Activated CD8-positive, alpha-beta T cell treated with anti-CD3 and anti-CD28 coated beads, Interleukin-2, amount 10 ng/mL, durations not matched to agents 7 days and 5 days (primary cell): Measurements from ENCODE around the gene AADAT. TPM values are rescaled to one million over a fixed set of nuclear protein-coding genes. Genes with fewer than 3 reads are reported as not detected.
"Not testable (repeated sequence)": the region's sequence is repeated elsewhere in the genome, so short reads cannot be mapped to it uniquely, and the experiment has no call there.

Source experiments
- ATAC-seq: fragments of 150-1000 bp; cut with Tn5 transposase; one replicate; pipeline ENCODE4 v1.10.0; 2021; ENCODE audit warnings: moderate library complexity
- CTCF ChIA-PET: fragments of 350-600 bp; sonication (Branson Sonifier 250); formaldehyde crosslinking; loops from one replicate; lab custom pipeline; 2021; ENCODE audit warnings: antibody characterized with exemption; lab: Charles Lee
- POLR2A ChIA-PET: fragments of 350-600 bp; sonication (Branson Sonifier 250); formaldehyde crosslinking; loops from one replicate; lab custom pipeline; 2021; ENCODE audit warnings: antibody characterized with exemption; lab: Charles Lee
- DNase-seq: peaks from one replicate; pipeline ENCODE4 v3.0.0-alpha.2; 2020
- H3K27ac Mint-ChIP-seq: one replicate; pipeline ENCODE4 v1.8.0; 2021; ENCODE audit warnings: mild to moderate bottlenecking, mixed read lengths
- H3K27me3 Mint-ChIP-seq: one replicate; pipeline ENCODE4 v1.8.0; 2021; ENCODE audit warnings: low read depth, mixed read lengths
- H3K36me3 Mint-ChIP-seq: one replicate; pipeline ENCODE4 v1.8.0; 2021; ENCODE audit warnings: low read depth, mixed read lengths
- H3K4me1 Mint-ChIP-seq: one replicate; pipeline ENCODE4 v1.8.0; 2021; ENCODE audit warnings: low read depth, mixed read lengths
- H3K4me3 Mint-ChIP-seq: one replicate; pipeline ENCODE4 v1.8.0; 2021; ENCODE audit warnings: mild to moderate bottlenecking, mixed read lengths
- H3K9me3 Mint-ChIP-seq: one replicate; pipeline ENCODE4 v1.8.0; 2022; ENCODE audit warnings: mixed read lengths; ENCODE audit not compliant: insufficient read depth
- total RNA-seq, 2 experiments: library from RNA; stranded (reverse); gene quantifications; one replicate each; pipeline ENCODE4 v1.2.3, GENCODE V29; 2021

Gene AADAT
- total RNA-seq, 2 experiments from 2014 or later: not detected

GRCh38 chr4:170111085-170111484 lies 21.3 kb upstream of the AADAT start:
- DNase-seq (no peak), ATAC-seq (no peak)
- H3K27ac Mint-ChIP-seq: no peak overlapping the region
- ChIA-PET POLR2A (no interaction called here), CTCF (no interaction called here)
- no peak overlapping the region for H3K4me3 Mint-ChIP-seq
- H3K9me3 Mint-ChIP-seq: no peaks in the 10 kb centered on the region
- H3K27me3 Mint-ChIP-seq: peaks cover 3% of the 10 kb centered on the region
- no peaks in the 10 kb centered on the region for H3K36me3 Mint-ChIP-seq
- no peaks in the 10 kb centered on the region for H3K4me1 Mint-ChIP-seq

- H3K4me3 Mint-ChIP-seq: no peak overlapping the region
- H3K9me3 Mint-ChIP-seq: no peaks in the 10 kb centered on the region
- CTCF ChIA-PET: no interaction called here
- no peaks in the 10 kb centered on the region for H3K36me3 Mint-ChIP-seq
- DNase-seq (no peak), ATAC-seq (no peak)
- peaks cover 3% of the 10 kb centered on the region for H3K27me3 Mint-ChIP-seq
- H3K27ac Mint-ChIP-seq: no peak overlapping the region
- H3K4me1 Mint-ChIP-seq: no peaks in the 10 kb centered on the region
- POLR2A ChIA-PET: no interaction called here
These were observed 20.5 kb upstream of the AADAT start for GRCh38 chr4:170110285-170110672.

GRCh38 chr4:170109586-170110284 lies 20.0 kb upstream of the AADAT start:
- no peaks in the 10 kb centered on the region for H3K36me3 Mint-ChIP-seq
- no peaks in the 10 kb centered on the region for H3K4me1 Mint-ChIP-seq
- DNase-seq: no peak
- ChIA-PET CTCF (no interaction called here), POLR2A (no interaction called here)
- no peak for ATAC-seq
- H3K9me3 Mint-ChIP-seq: no peaks in the 10 kb centered on the region
- H3K27me3 Mint-ChIP-seq: peaks cover 3% of the 10 kb centered on the region
- no peak overlapping the region for H3K4me3 Mint-ChIP-seq
- no peak overlapping the region for H3K27ac Mint-ChIP-seq

- no peaks in the 10 kb centered on the region for H3K36me3 Mint-ChIP-seq
- H3K4me1 Mint-ChIP-seq: no peaks in the 10 kb centered on the region
- H3K4me3 Mint-ChIP-seq: no peak overlapping the region
- no peak for DNase-seq
- no peak for ATAC-seq
- no peak overlapping the region for H3K27ac Mint-ChIP-seq
- ChIA-PET CTCF (no interaction called here), POLR2A (no interaction called here)
- H3K27me3 Mint-ChIP-seq: peaks cover 3% of the 10 kb centered on the region
- H3K9me3 Mint-ChIP-seq: no peaks in the 10 kb centered on the region
These were observed 17.1 kb upstream of the AADAT start for GRCh38 chr4:170106900-170107299.

- POLR2A ChIA-PET: no interaction called here
- ATAC-seq: no peak
- H3K4me3 Mint-ChIP-seq: no peak overlapping the region
These were observed 12.7 kb upstream of the AADAT start for GRCh38 chr4:170102426-170102825.

GRCh38 chr4:170098171-170098570 lies 8.4 kb upstream of the AADAT start:
- H3K4me1 Mint-ChIP-seq, H3K36me3 Mint-ChIP-seq, CTCF ChIA-PET, POLR2A ChIA-PET, H3K4me3 Mint-ChIP-seq, H3K9me3 Mint-ChIP-seq, ATAC-seq, H3K27ac Mint-ChIP-seq, H3K27me3 Mint-ChIP-seq, DNase-seq: not testable (repeated sequence)

More at GRCh38 chr4:170102426-170102825, 12.7 kb upstream of the AADAT start:
- H3K27me3 Mint-ChIP-seq: peaks cover 2% of the 10 kb centered on the region
- H3K27ac Mint-ChIP-seq: no peak overlapping the region
- CTCF ChIA-PET: no interaction called here
- H3K36me3 Mint-ChIP-seq: no peaks in the 10 kb centered on the region
- no peaks in the 10 kb centered on the region for H3K9me3 Mint-ChIP-seq
- DNase-seq: no peak
- no peaks in the 10 kb centered on the region for H3K4me1 Mint-ChIP-seq

GRCh38 chr4:170097681-170098080 lies 7.9 kb upstream of the AADAT start:
- DNase-seq: no peak
- peaks cover 3% of the 10 kb centered on the region for H3K27me3 Mint-ChIP-seq
- H3K4me3 Mint-ChIP-seq: no peak overlapping the region
- no peak for ATAC-seq
- H3K27ac Mint-ChIP-seq: no peak overlapping the region
- ChIA-PET POLR2A (no interaction called here), CTCF (no interaction called here)
- H3K4me1 Mint-ChIP-seq: no peaks in the 10 kb centered on the region
- H3K36me3 Mint-ChIP-seq: no peaks in the 10 kb centered on the region
- H3K9me3 Mint-ChIP-seq: no peaks in the 10 kb centered on the region

- ChIA-PET CTCF (no interaction called here), POLR2A (no interaction called here)
- ATAC-seq (no peak), DNase-seq (no peak)
- H3K4me1 Mint-ChIP-seq: peaks cover 10% of the 10 kb centered on the region
- no peak overlapping the region for H3K27ac Mint-ChIP-seq
- no peaks in the 10 kb centered on the region for H3K9me3 Mint-ChIP-seq
- H3K36me3 Mint-ChIP-seq: no peaks in the 10 kb centered on the region
- peaks cover 18% of the 10 kb centered on the region for H3K27me3 Mint-ChIP-seq
- no peak overlapping the region for H3K4me3 Mint-ChIP-seq
These were observed 4.3 kb upstream of the AADAT start for GRCh38 chr4:170093973-170094535.

GRCh38 chr4:170091069-170091696 lies 1.4 kb upstream of the AADAT start:
- Mint-ChIP-seq H3K27me3 (peaks cover 31% of the 10 kb centered on the region), H3K9me3 (no peaks in the 10 kb centered on the region), H3K36me3 (no peaks in the 10 kb centered on the region), H3K4me3 (no peak overlapping the region), H3K4me1 (peaks cover 10% of the 10 kb centered on the region), H3K27ac (no peak overlapping the region)
- CTCF ChIA-PET: no interaction called here
- POLR2A ChIA-PET: no interaction called here
- ATAC-seq: no peak
- DNase-seq: no peak

- ChIA-PET POLR2A (no interaction called here), CTCF (no interaction called here)
- ATAC-seq (no peak), DNase-seq (no peak)
- Mint-ChIP-seq H3K9me3 (no peaks in the 10 kb centered on the region), H3K36me3 (no peaks in the 10 kb centered on the region), H3K4me1 (peaks cover 10% of the 10 kb centered on the region), H3K4me3 (peak overlapping the region; percentile 56), H3K27me3 (peaks cover 35% of the 10 kb centered on the region), H3K27ac (no peak overlapping the region)
These were observed 746 bp upstream of the AADAT start for GRCh38 chr4:170090352-170091052.

- H3K9me3 Mint-ChIP-seq: no peaks in the 10 kb centered on the region
- no peak overlapping the region for H3K27ac Mint-ChIP-seq
- CTCF ChIA-PET: interaction anchor here (0.7 kb wide), 1 partner anchor 279 kb away, joined by 4 read pairs; no protein-coding TSS in a partner anchor
- ATAC-seq (peak; percentile 21), DNase-seq (no peak)
- no peaks in the 10 kb centered on the region for H3K36me3 Mint-ChIP-seq
- H3K4me3 Mint-ChIP-seq: peak overlapping the region; percentile 61
- peaks cover 41% of the 10 kb centered on the region for H3K27me3 Mint-ChIP-seq
- H3K4me1 Mint-ChIP-seq: peaks cover 10% of the 10 kb centered on the region
- POLR2A ChIA-PET: no interaction called here
These were observed 485 bp downstream of the AADAT start for GRCh38 chr4:170089274-170089667.

GRCh38 chr4:170088716-170089115 lies 1.0 kb downstream of the AADAT start:
- CTCF ChIA-PET: interaction anchor here (0.7 kb wide), 1 partner anchor 278 kb away, joined by 4 read pairs; no protein-coding TSS in a partner anchor
- DNase-seq: no peak

More at GRCh38 chr4:170088716-170089115, 1.0 kb downstream of the AADAT start:
- Mint-ChIP-seq H3K4me3 (no peak overlapping the region), H3K27ac (no peak overlapping the region), H3K9me3 (no peaks in the 10 kb centered on the region), H3K4me1 (peaks cover 10% of the 10 kb centered on the region), H3K36me3 (no peaks in the 10 kb centered on the region), H3K27me3 (peaks cover 41% of the 10 kb centered on the region)
- POLR2A ChIA-PET: no interaction called here
- no peak for ATAC-seq
